ENCODE measurements around the gene ZNF394.

DNA sequence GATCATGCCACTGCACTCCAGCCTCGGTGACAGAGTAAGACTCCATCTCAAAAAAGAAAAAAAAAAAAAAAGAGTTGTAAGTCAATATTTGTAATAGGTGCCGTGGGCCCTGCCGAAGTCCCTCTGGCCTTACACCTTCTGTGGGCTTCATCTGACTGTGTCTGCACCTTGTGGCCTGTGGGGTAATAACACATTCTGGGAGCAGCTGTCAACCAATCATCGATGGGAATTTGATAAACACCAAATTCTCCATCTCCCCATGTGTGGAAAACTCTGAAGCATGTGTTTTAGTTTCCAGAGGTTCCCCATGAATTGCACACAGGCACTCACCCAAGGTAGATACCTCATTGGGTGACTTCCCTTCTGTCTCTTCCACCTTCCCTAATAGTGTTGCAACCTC is 10.8 kb downstream of the ZNF394 start:
- TF ChIP-seq, protein P1, sequence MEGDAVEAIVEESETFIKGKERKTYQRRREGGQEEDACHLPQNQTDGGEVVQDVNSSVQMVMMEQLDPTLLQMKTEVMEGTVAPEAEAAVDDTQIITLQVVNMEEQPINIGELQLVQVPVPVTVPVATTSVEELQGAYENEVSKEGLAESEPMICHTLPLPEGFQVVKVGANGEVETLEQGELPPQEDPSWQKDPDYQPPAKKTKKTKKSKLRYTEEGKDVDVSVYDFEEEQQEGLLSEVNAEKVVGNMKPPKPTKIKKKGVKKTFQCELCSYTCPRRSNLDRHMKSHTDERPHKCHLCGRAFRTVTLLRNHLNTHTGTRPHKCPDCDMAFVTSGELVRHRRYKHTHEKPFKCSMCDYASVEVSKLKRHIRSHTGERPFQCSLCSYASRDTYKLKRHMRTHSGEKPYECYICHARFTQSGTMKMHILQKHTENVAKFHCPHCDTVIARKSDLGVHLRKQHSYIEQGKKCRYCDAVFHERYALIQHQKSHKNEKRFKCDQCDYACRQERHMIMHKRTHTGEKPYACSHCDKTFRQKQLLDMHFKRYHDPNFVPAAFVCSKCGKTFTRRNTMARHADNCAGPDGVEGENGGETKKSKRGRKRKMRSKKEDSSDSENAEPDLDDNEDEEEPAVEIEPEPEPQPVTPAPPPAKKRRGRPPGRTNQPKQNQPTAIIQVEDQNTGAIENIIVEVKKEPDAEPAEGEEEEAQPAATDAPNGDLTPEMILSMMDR (IDR thresholded peaks at IDR 0.05; ENCODE audit: insufficient read depth, low read length, poor library complexity, severe bottlenecking): no peak
- no peak for TF ChIP-seq EZH2phosphoT487 (conservative IDR thresholded peaks at IDR 0.05; ENCODE audit: low read length)

Data from SU-DHL-6 (cell line).